Thyroid gland (tissue), 4 donors: Measurements from ENCODE around the gene EFTUD2.

ENCODE experiments used
- CTCF ChIP-seq, 6 experiments: fragments of 200-600 bp in 3 of 6; fragments of 450-650 bp in 3 of 6; sonication (generic) in 3 of 6; IDR thresholded peaks; one replicate each; pipeline ENCODE4 v1.5.1; 2016 to 2019; ENCODE audit warnings: antibody characterized with exemption in 6 of 6, mild to moderate bottlenecking in 2 of 6, inconsistent platforms in 1 of 6, moderate library complexity in 1 of 6
- POLR2A ChIP-seq, 2 donors: fragments of 450-650 bp; IDR thresholded peaks; one replicate each; pipeline ENCODE4 v1.6.1; 2017; ENCODE audit warnings: antibody characterized with exemption in 2 of 2, mild to moderate bottlenecking in 2 of 2, moderate library complexity in 1 of 2

- no peak for TF ChIP-seq CTCF (IDR thresholded peaks at IDR 0.05)
- TF ChIP-seq POLR2A (IDR thresholded peaks at IDR 0.05): no peak
These were observed 71.4 kb downstream of the EFTUD2 start for GRCh38 chr17:44827863-44828262.
